K562 (cell line): ENCODE results near the gene IGF2R. TPM values are rescaled to one million over a fixed set of nuclear protein-coding genes. Genes with fewer than 3 reads are reported as not detected.

Experiments
- ATF1 ChIP-seq, 2 experiments: fragments of 450-650 bp in 1 of 2; IDR thresholded peaks; 2 replicates each; pipeline ENCODE4 v1.6.1; 2016; ENCODE audit warnings: missing compliant biosample characterization in 1 of 2, missing genetic modification characterization in 1 of 2
- CCNT2 ChIP-seq: IDR thresholded peaks from 2 replicates; pipeline ENCODE4 v1.6.1; 2011; ENCODE audit warnings: borderline replicate concordance, low read depth, mild to moderate bottlenecking, moderate library complexity, mixed read lengths, low read length; ENCODE audit not compliant: insufficient read length; ENCODE audit errors: extremely low read depth
- DPF2 ChIP-seq: fragments of 450-650 bp; IDR thresholded peaks from 2 replicates; pipeline ENCODE4 v1.6.1; 2016
- E4F1 ChIP-seq: fragments of 250-450 bp; sonication (Bioruptor Pico); IDR thresholded peaks from 2 replicates; pipeline ENCODE4 v1.5.0; 2021; ENCODE audit warnings: mild to moderate bottlenecking, borderline replicate concordance
- EP300 ChIP-seq: IDR thresholded peaks from 2 replicates; pipeline ENCODE4 v1.6.1; 2012; ENCODE audit warnings: low read length, improper control_type of control experiment
- ERF ChIP-seq: fragments of 450-650 bp; formaldehyde crosslinking; IDR thresholded peaks from 2 replicates; pipeline ENCODE4 v1.4.0; 2020; ENCODE audit warnings: mild to moderate bottlenecking, mixed read lengths
- FOSL1 ChIP-seq: fragments of 200-800 bp; sonication (Bioruptor generic); conservative IDR thresholded peaks from 2 replicates; pipeline ENCODE4 v1.6.1; 2016; ENCODE audit warnings: missing genetic modification characterization, missing compliant biosample characterization
- GATA2 ChIP-seq: sonication (generic); formaldehyde crosslinking; IDR thresholded peaks from 2 replicates; pipeline ENCODE4 v1.4.0; 2020; ENCODE audit warnings: mild to moderate bottlenecking, missing genetic modification reagents
- JUND ChIP-seq, 2 experiments: IDR thresholded peaks; 2 replicates in 1 of 2; 3 replicates in 1 of 2; pipeline ENCODE4 v1.6.1; 2011; ENCODE audit warnings: borderline replicate concordance in 2 of 2, low read depth in 2 of 2, low read length in 2 of 2, improper control_type of control experiment in 1 of 2, missing biosample characterization in 1 of 2, missing genetic modification characterization in 1 of 2, missing genetic modification reagents in 1 of 2
- KDM1A ChIP-seq, 2 experiments: fragments of 450-650 bp; IDR thresholded peaks; 2 replicates each; pipeline ENCODE4 v1.6.1; 2016; ENCODE audit warnings: mild to moderate bottlenecking in 2 of 2
- KDM4B ChIP-seq, 2 experiments: fragments of 450-650 bp in 1 of 2; sonication (generic) in 1 of 2; IDR thresholded peaks; 2 replicates each; pipeline ENCODE4 v1.6.1; 2016 to 2017; ENCODE audit warnings: borderline replicate concordance in 2 of 2, antibody characterized with exemption in 1 of 2, low read depth in 1 of 2, mild to moderate bottlenecking in 1 of 2
- L3MBTL2 ChIP-seq: fragments of 450-650 bp; IDR thresholded peaks from 2 replicates; pipeline ENCODE4 v1.6.1; 2016; ENCODE audit warnings: mild to moderate bottlenecking, moderate library complexity
- MED1 ChIP-seq: sonication (generic); formaldehyde crosslinking; IDR thresholded peaks from 2 replicates; pipeline ENCODE4 v1.8.1; 2023; ENCODE audit warnings: missing genetic modification reagents, borderline replicate concordance
- OTX1 ChIP-seq: fragments of 450-650 bp; formaldehyde crosslinking; IDR thresholded peaks from 2 replicates; pipeline ENCODE4 v1.4.0; 2022; ENCODE audit warnings: mild to moderate bottlenecking
- PKNOX1 ChIP-seq: fragments of 450-650 bp; IDR thresholded peaks from 2 replicates; pipeline ENCODE4 v1.6.1; 2016
- RBM14 ChIP-seq: fragments of 200-400 bp; formaldehyde crosslinking; IDR thresholded peaks from 2 replicates; pipeline ENCODE4 v1.6.1; 2018; ENCODE audit warnings: low read depth, mild to moderate bottlenecking, low read length, moderate library complexity, borderline replicate concordance; ENCODE audit not compliant: insufficient read depth
- SMARCE1 ChIP-seq: fragments of 450-650 bp; IDR thresholded peaks from 2 replicates; pipeline ENCODE4 v1.7.1; 2016; ENCODE audit warnings: mild to moderate bottlenecking
- VEZF1 ChIP-seq: fragments of 200-800 bp; sonication (Bioruptor generic); IDR thresholded peaks from 2 replicates; pipeline ENCODE4 v1.6.1; 2017; ENCODE audit warnings: missing genetic modification characterization, missing compliant biosample characterization
- XRCC5 ChIP-seq: fragments of 200-400 bp; formaldehyde crosslinking; IDR thresholded peaks from 2 replicates; pipeline ENCODE4 v1.6.1; 2017; ENCODE audit warnings: low read depth, mild to moderate bottlenecking, low read length
- ZNF584 ChIP-seq: fragments of 200-800 bp; sonication (Bioruptor generic); IDR thresholded peaks from 2 replicates; pipeline ENCODE4 v1.6.1; 2016; ENCODE audit warnings: low read depth, mild to moderate bottlenecking, missing genetic modification characterization, missing compliant biosample characterization
- ZNF76 ChIP-seq: fragments of 250-450 bp; sonication (Bioruptor Pico); IDR thresholded peaks from 2 replicates; pipeline ENCODE4 v1.4.0; 2020; ENCODE audit warnings: mild to moderate bottlenecking, moderate library complexity, borderline replicate concordance
- ZNF79 ChIP-seq: fragments of 250-450 bp; sonication (Bioruptor Pico); IDR thresholded peaks from 2 replicates; pipeline ENCODE4 v1.4.0; 2020; ENCODE audit warnings: low read depth, mild to moderate bottlenecking, moderate library complexity
- polyA plus RNA-seq, 8 experiments: library from polyadenylated mRNA; depleted of rRNA in 4 of 8; stranded (reverse) in 5 of 8; unstranded in 3 of 8; fragments of >200 nt; fragmentation: Nextera tagmentation in 2 of 8; fragmentation: Illumina TruSeq in 1 of 8; extraction: Ambion mirVana in 2 of 8; extraction: Trizol in 1 of 8; gene quantifications; 2 replicates each; pipeline versions ENCODE4 v1.2.1 to v1.2.3, GENCODE V29; 2011 to 2014; ENCODE audit warnings: inconsistent platforms in 1 of 8, missing spikeins in 1 of 8
- total RNA-seq, 7 experiments: library from RNA; depleted of rRNA in 6 of 7; stranded (reverse); fragments of >200 nt in 6 of 7; fragmentation: Illumina TruSeq in 2 of 7; extraction: Trizol in 2 of 7; gene quantifications; 2 replicates each; pipeline versions ENCODE4 v1.2.1 to v1.2.3, GENCODE V29; 2011 to 2021; ENCODE audit warnings: low replicate concordance in 1 of 7

IGF2R gene
- total and polyA plus RNA-seq, 9 of the 15 experiments (the other 6 are each of a cell fraction or from before 2014, with no cell fraction given) = 3.5 to 92.3 (median 34.5) TPM

GRCh38 chr6:159971341-159972178 is 2.7 kb downstream of the IGF2R start (continued):
- peak in 1 of 2 experiments; percentile 45; a peak in 1 of 4 replicates for TF ChIP-seq KDM1A (IDR thresholded peaks at IDR 0.05)
- TF ChIP-seq ATF1 (CRISPR knock-in tag; IDR thresholded peaks at IDR 0.05) = no peak
- peak; percentile 34; the same call in 1 of the 2 replicates for TF ChIP-seq ATF1 (tag; IDR thresholded peaks at IDR 0.05)
- TF ChIP-seq OTX1 (CRISPR knock-in tag) = no peak
- TF ChIP-seq KDM4B (IDR thresholded peaks at IDR 0.05; ENCODE audit: borderline replicate concordance in 2 of 2, low read depth in 1 of 2) = no peak
- peak; percentile 26; the same call in 1 of the 2 replicates for TF ChIP-seq L3MBTL2
- TF ChIP-seq E4F1 (CRISPR knock-in tag) = no peak
- TF ChIP-seq GATA2 (CRISPR knock-in tag) = peak; percentile 34; the same call in 1 of the 2 replicates
- TF ChIP-seq ZNF584 (CRISPR knock-in tag) = 0 out of 2 replicates have a peak, but pooled peaks have one; percentile 52
- TF ChIP-seq DPF2 = peak; percentile 85
- no peak for TF ChIP-seq XRCC5
- TF ChIP-seq ERF (CRISPR knock-in tag) = 0 out of 2 replicates have a peak, but pooled peaks have one; percentile 15
- TF ChIP-seq CCNT2 = no peak
- peak; percentile 23; the same call in 1 of the 2 replicates for TF ChIP-seq VEZF1 (CRISPR knock-in tag)
- TF ChIP-seq JUND (IDR thresholded peaks at IDR 0.05; ENCODE audit: borderline replicate concordance, low read depth, low read length) = peak; percentile 53
- TF ChIP-seq JUND (tag; IDR thresholded peaks at IDR 0.05; ENCODE audit: borderline replicate concordance, low read depth, low read length) = 0 out of 3 replicates have a peak, but pooled peaks have one; percentile 16
- peak; percentile 62; the same call in 1 of the 2 replicates for TF ChIP-seq PKNOX1
- peak; percentile 64 for TF ChIP-seq EP300
- TF ChIP-seq RBM14 = no peak
- TF ChIP-seq MED1 (CRISPR knock-in tag) = no peak
- TF ChIP-seq ZNF76 (CRISPR knock-in tag) = no peak
- TF ChIP-seq ZNF79 (CRISPR knock-in tag) = no peak
- TF ChIP-seq FOSL1 (tag) = peak; percentile 25; the same call in 1 of the 2 replicates
- TF ChIP-seq SMARCE1 = peak; percentile 75; the same call in 1 of the 2 replicates
